HG03039 (cell line): Measurements from ENCODE around the gene STX5.
"Not testable (repeated sequence)": the region's sequence is repeated elsewhere in the genome, so short reads cannot be mapped to it uniquely, and the experiment has no call there.

Experiments
- ATAC-seq: cut with Tn5 transposase; IDR thresholded peaks from one replicate; pipeline ENCODE4 v1.9.1; 2021; ENCODE audit warnings: mild to moderate bottlenecking, moderate library complexity; ENCODE audit not compliant: unreplicated experiment

The STX5 gene

GRCh38 chr11:62832336-62833234 lies 734 bp upstream of the STX5 start, which contains the start of gene TEX54:
Gene TEX54 (minus strand): TSS chr11:62832841.
- ATAC-seq, result no peak

GRCh38 chr11:62830904-62831519 lies 839 bp downstream of the STX5 start:
- ATAC-seq, result no peak

- ATAC-seq, result not testable (repeated sequence)
Measured at GRCh38 chr11:62828130-62828529, 3.7 kb downstream of the STX5 start.

GRCh38 chr11:62823677-62824076 lies 8.2 kb downstream of the STX5 start:
- ATAC-seq, result no peak

- ATAC-seq, result no peak
Measured at GRCh38 chr11:62817129-62817528, 14.7 kb downstream of the STX5 start.

DNA sequence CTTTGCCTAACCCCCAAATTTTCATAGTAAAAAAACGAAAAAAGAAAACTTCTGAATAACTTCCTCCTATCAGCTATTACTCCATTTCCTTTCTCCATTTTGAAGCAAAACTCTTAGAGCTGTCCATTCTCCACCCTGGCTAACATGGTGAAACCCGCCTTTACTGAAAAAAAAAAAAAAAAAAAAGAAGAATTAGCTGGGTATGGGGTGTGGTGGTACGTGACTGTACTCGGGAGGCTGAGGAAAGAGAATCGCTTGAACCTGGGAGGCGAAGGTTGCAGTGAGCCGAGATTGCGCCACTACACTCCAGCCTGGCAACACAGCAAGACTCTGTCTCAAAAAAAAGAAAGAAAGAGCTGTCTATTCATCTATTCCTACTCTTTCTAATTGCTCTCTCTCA lies 15.3 kb downstream of the STX5 start:
- ATAC-seq, result no peak

DNA sequence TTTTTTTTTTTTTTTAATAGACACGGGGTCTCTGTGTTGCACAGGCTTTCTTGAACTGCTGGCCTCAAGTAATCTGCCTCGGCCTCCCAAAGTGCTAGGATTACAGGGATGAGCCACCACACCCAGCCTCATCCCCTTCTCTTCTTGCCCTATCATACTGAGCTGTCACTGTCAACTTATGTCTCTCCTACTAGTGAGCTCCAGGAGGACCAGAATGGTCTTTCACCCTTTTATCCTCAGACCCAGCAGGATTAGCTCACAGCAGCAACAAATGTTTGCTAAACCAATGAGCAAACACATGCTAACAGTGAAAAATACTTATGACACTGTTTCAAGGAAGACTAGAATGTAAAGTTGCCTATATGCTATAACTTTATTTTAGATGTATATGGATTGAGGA lies 20.2 kb downstream of the STX5 start:
- no peak for ATAC-seq

DNA sequence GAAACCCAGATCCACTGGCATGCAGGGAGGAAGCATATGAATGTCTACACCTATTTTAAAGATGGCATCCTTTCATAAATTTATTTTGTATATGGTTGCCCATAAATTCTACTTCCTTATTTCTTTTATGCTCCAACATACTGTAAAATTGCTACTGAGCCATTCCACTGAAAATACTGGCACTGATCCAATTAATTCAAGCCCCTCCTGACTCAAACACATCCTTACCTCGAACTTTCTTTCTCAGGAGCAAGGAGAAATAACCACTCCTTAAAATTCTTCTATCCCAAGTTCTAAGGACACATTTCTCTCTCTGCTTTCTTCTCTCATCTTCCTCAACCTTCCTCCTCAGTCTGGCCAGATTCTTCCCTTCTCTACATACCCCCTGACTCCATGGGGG lies 21.1 kb downstream of the STX5 start:
- ATAC-seq, result no peak

DNA sequence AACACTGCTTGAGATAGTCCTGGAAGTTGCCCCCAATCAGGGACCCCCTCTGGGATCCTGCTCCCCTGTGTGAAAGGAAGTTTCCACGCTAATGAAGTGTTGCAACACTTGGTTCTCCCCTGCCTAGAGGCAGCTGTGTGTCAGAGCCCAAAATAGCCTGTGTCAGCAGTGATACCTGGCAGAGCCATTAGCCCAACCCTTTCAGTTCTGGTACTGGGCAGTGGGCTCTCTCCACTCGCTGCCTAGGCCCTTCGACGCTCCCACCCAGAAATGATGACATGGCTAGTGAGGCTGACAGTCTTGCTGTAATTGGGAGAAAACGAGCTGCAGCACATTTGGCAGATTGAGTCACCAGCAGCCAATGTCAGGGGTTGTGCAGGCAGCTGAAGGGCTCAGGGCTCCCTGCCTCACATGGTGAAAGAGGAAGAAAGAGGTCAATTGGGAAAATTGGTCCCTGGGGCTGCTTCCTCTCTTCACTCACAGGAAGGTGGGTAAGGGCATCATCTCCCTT lies 25.2 kb downstream of the STX5 start:
- no peak for ATAC-seq

DNA sequence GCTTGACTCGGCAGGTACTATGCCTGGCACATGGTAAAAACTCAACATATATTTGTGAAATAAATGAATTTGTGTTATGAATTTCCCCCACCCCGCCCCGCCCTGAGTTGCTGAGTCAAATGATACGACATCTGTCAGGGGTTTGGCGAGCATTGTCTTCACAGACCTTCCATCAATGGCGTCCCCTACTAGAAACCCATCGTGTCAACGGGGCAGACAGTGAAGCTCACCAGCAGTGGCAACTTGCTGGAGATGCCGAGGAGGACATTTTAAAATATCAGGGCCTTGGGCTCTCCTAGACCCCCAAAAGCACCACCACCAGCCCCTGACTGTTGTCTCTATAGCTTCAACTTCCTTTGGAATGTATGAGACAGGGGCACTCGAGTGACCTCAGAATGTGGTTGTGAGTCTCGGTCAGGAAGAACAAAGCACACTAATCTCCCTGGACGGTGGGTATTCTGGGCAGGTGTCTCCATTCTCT lies 25.9 kb downstream of the STX5 start:
- no peak for ATAC-seq

GRCh38 chr11:62805076-62805892 lies 26.6 kb downstream of the STX5 start, which contains the start of gene NXF1:
Gene NXF1 (minus strand): TSS chr11:62805440. CDS start chr11:62805356, 84 bp downstream.
- peak; percentile 77 for ATAC-seq

DNA sequence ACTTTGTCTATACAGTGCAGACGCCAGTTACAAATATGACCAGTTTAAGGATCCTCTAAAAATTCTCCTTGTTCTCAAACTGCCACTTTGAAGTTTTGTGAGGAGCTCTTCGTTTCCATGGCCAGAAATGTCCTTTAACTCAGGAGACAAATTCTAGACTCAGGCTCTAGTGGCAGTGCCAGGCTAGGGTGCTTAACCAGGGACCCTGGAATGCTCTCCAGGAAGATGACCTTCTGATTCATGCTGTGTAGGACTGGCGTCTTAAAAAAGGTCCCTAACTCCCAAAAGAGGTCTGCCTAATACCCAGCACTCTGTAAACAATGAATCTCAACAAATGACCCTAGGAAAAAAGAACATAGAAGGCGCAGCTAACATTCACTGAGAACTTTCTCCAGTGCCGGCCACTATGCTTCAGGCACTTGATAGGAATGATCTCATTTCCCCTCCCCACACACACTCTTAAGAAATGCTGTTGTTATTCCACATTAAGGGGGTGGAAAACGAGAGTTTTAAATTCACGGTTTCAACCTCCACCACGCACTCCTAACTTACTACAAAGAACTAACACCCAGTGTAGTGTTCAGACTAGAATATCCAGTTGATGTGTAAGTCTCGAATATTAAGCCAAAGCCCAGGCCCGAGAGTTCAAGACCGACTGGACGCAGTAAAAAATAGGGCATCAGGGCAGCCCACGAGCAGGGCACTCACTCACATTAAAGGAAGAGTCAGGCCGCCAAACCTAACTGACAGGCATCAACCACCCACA lies 27.4 kb downstream of the STX5 start:
- ATAC-seq, result peak; percentile 13

- ATAC-seq, result no peak
Measured at GRCh38 chr11:62801071-62801470, 30.8 kb downstream of the STX5 start.

DNA sequence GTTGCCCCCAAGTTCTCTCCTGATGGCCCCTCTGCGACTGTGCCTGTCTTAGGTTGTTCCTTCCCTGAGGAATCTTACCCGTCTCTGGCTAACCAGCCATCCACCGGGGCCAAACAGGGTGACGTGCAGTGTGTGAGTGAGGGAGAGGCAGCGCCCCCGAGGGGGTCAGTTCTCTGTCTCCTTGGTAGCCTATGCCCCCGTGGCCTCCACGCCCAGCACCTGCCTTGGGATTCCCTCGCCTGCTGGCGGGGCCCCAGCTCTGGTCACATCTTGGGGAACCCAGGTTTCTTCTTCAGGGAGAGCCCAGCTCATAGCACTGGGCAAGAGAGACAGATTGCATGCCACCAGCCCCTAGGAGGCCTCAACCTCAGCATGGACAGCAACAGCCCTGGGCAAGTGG lies 32.4 kb downstream of the STX5 start:
- ATAC-seq, result no peak

- ATAC-seq, result no peak
Measured at GRCh38 chr11:62796281-62796680, 35.6 kb downstream of the STX5 start.

DNA sequence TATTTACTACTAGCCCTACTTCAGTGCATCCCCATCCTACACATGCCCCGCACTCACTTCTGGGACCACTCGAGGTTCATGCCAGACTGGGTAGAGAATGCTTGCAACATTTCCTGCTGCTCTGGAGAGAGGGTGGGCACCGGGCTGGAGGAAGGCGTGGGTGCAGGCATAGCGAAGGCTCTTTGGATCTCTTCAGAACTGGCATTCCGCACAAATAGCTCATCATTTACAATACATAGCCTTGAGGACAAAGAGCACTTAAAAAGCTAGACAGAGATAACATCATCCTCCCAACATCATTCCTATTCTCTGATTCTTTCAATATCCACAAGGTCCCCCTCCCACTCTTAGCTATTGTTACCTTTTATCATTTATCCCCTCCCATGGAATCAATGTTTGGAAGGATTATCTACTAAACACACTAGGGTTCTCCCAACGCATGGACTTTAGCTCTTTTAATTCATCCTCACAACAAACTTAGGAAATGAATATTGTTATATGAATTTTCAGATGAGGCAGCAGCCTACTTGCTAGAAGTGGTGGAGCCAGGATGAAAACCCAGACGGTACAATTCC lies 37.6 kb downstream of the STX5 start:
- no peak for ATAC-seq

GRCh38 chr11:62792202-62792575 lies 39.7 kb downstream of the STX5 start:
- ATAC-seq, result no peak

- peak; percentile 55 for ATAC-seq
Measured at GRCh38 chr11:62791501-62792201, 40.2 kb downstream of the STX5 start, which contains the start of gene TMEM223. Gene TMEM223 (minus strand): TSS chr11:62792006. CDS start chr11:62791994, 12 bp downstream.

DNA sequence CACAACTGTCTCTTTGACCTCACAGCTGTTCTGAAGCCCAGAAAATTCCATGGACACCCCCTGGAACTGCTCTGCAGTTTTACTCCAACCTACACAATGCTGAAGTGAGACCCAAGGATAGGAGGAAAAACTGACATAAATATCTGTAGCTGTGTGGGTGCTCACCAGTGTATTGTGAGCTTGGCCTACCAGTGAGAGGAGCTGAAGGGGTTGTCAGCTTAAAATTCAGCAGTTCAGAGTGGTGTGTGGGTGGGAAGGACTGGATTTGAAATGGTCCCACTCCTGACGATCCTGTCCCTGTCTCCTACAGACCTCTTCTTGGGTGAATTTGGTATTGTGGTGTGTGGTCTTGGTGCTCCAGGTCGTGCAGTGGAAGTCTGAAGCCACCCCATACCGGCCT lies 42.3 kb downstream of the STX5 start:
- ATAC-seq, result no peak
